ENCODE results near the gene RAI1.

RAI1 gene

GRCh38 chr17:17772231-17772630, 91.0 kb downstream of the RAI1 start:
- no peak overlapping the region for H3K4me3 ChIP-seq (ENCODE audit: low read depth, low read length)
- TF ChIP-seq CTCF (IDR thresholded peaks at IDR 0.05; ENCODE audit: borderline replicate concordance, insufficient read depth, low read depth, low read length) = no peak

- TF ChIP-seq CTCF (IDR thresholded peaks at IDR 0.05; ENCODE audit: borderline replicate concordance, insufficient read depth, low read depth, low read length) = no peak
- H3K4me3 ChIP-seq (ENCODE audit: low read depth, low read length) = no peak overlapping the region
Measured at GRCh38 chr17:17774009-17774881, 93.0 kb downstream of the RAI1 start.

- no peak overlapping the region for H3K4me3 ChIP-seq (ENCODE audit: low read depth, low read length)
- TF ChIP-seq CTCF (IDR thresholded peaks at IDR 0.05; ENCODE audit: borderline replicate concordance, insufficient read depth, low read depth, low read length) = no peak
Measured at GRCh38 chr17:17776889-17777288, 95.6 kb downstream of the RAI1 start.

GRCh38 chr17:17778308-17779014, 97.2 kb downstream of the RAI1 start:
- TF ChIP-seq CTCF (IDR thresholded peaks at IDR 0.05; ENCODE audit: borderline replicate concordance, insufficient read depth, low read depth, low read length) = no peak
- H3K4me3 ChIP-seq (ENCODE audit: low read depth, low read length) = no peak overlapping the region

- no peak for TF ChIP-seq CTCF (IDR thresholded peaks at IDR 0.05; ENCODE audit: borderline replicate concordance, insufficient read depth, low read depth, low read length)
Measured at GRCh38 chr17:17779015-17779611, 97.9 kb downstream of the RAI1 start.

GRCh38 chr17:17780922-17781590, 99.8 kb downstream of the RAI1 start:
- TF ChIP-seq CTCF (IDR thresholded peaks at IDR 0.05; ENCODE audit: borderline replicate concordance, insufficient read depth, low read depth, low read length) = no peak
- no peak overlapping the region for H3K4me3 ChIP-seq (ENCODE audit: low read depth, low read length)

More at GRCh38 chr17:17779015-17779611, 97.9 kb downstream of the RAI1 start:
- no peak overlapping the region for H3K4me3 ChIP-seq (ENCODE audit: low read depth, low read length)

Measured in GM12875 (cell line).